LNCaP clone FGC (cell line): Measurements from ENCODE around the gene PPP1R13L.

Experiments used
- DNase-seq: peaks from one replicate; pipeline ENCODE4 v3.0.0-alpha.2; 2011; ENCODE audit warnings: low read depth
- H3K4me3 ChIP-seq: 2 replicates; pipeline ENCODE4 v1.5.1; 2011; ENCODE audit warnings: mild to moderate bottlenecking, low read depth, low read length, control low read depth
- CTCF ChIP-seq: IDR thresholded peaks from 2 replicates; pipeline ENCODE4 v1.5.1; 2012; ENCODE audit warnings: mild to moderate bottlenecking; ENCODE audit not compliant: control insufficient read depth, insufficient read depth; ENCODE audit errors: extremely low read depth

PPP1R13L gene

GRCh38 chr19:45361608-45362007 is 43.3 kb downstream of the PPP1R13L start:
- H3K4me3 ChIP-seq: no peak overlapping the region

DNA sequence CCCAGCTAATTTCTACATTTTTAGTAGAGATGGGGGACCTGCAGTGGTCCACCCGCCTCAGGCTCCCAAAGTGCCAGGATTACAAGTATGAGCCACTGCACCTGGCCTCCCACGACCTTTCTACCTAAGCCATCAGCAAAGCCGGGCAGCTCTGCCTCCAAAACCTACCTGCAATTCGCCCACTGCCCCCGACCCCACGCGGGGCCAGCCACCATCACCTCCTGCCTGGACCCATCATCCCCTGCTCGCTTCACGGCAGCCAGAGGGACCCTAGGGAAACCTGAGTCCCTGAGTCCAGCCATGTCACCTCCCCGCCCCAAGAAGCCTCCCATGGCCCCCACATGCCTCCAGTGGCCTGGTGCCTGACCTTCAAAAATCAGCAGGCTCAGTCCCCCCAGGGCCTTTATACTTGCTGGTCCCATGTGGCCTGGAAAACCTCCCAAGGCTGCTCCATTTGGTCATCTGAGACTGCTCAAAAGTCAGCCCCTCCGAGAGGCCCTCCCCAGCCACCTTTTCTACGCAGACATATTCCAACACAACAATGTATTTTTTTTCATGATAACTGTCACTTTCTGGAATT is 46.6 kb downstream of the PPP1R13L start:
- no peak overlapping the region for H3K4me3 ChIP-seq
- TF ChIP-seq CTCF: no peak
- no peak for DNase-seq

More at GRCh38 chr19:45361608-45362007, 43.3 kb downstream of the PPP1R13L start:
- DNase-seq: no peak
- no peak for TF ChIP-seq CTCF

DNA sequence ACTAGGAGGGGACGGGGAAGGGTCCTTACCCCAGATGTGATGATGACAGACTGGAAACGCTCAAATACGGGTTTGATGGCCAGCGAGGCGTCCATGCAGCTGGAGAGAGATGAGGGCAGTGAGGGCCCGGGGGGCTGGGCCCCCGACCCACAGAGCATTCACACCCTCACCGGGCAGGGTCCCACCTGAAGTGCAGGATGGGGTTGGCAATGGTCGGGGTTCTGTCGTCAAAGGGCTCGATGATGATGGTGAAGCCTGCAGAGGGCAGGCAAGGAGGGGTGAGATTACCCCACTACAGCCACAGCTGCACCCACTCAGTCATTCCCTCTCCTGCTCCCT is 47.5 kb downstream of the PPP1R13L start:
- TF ChIP-seq CTCF: no peak
- H3K4me3 ChIP-seq: no peak overlapping the region
- DNase-seq: no peak

GRCh38 chr19:45356760-45357444 is 48.0 kb downstream of the PPP1R13L start:
- TF ChIP-seq CTCF: no peak
- H3K4me3 ChIP-seq: no peak overlapping the region
- no peak for DNase-seq

DNA sequence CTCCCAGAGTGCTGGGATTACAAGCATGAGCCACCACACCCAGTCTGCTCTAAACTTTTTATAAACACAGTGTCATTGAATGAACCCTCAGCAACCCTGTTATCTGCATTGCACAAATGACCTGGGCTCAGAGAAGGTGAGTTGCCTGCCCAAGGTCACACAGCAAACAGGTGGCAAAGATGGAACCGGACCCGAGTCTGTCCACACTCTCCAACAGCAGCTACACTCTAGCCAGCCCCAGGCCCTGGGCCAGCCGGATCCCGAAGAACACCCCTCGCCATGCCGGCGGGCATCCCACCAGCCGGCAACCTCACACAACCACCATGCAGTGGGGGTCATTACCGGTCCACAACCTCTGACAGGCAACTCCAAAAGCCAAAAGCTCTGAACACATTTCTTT is 49.0 kb downstream of the PPP1R13L start:
- no peak for TF ChIP-seq CTCF
- H3K4me3 ChIP-seq: no peak overlapping the region
- DNase-seq: no peak

- no peak overlapping the region for H3K4me3 ChIP-seq
- TF ChIP-seq CTCF: no peak
- no peak for DNase-seq
Observed at GRCh38 chr19:45355402-45355801, 49.5 kb downstream of the PPP1R13L start.
